Measurements from ENCODE around the gene ILKAP. TPM values are rescaled to one million over a fixed set of nuclear protein-coding genes. Genes with fewer than 3 reads are reported as not detected.

Gene ILKAP
- polyA plus RNA-seq, 3 donors, result 23.2 to 44.2 (median 29.3) TPM

DNA sequence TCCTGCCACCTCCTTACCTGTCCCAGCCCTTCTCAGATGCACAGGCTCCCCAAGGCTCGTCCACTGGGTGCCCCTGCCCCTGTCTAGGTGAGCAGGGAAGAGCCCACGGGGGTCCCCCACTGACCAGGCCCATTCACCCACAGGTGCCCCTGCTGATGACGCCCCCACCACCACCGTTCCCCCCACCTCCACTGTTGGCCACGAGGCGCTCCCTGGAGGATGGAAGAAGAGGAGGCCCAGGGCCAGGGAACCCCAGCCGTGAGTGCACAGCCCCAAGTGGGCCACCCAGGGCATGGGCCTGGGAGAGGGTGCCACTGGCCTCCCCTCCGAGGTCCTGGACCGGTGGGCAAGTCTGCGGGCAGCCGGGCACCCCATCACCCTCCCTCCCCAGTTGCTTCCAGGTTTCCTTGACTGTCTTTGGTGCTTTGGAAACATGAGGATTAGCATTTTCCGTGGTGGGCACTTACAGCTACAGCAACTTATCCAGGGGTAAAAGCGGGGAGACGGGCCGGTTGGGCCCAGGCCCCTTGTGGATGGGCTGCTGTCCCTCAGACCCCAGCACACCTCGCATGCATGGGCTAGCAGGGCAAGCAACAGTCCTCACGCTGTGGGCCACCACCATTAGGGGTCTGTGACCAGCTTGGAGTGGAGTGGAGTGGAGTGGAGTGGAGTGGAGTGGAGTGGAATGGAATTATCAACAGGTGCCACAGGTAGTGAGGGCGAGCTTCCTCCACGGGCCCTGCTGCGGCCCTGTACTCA is 78.2 kb downstream of the ILKAP start:
- Histone ChIP-seq H3K27ac (ENCODE audit: low read depth in 1 of 2, low read length in 2 of 2) (no peak overlapping the region), H3K9me3 (replicated peaks in 1 of 2; ENCODE audit: control insufficient read depth in 1 of 2, insufficient read depth in 1 of 2, low read length in 2 of 2) (no peaks in the 10 kb centered on the region), H3K4me2 (replicated peaks; ENCODE audit: extremely low read depth, low read length, poor library complexity, severe bottlenecking) (no peak overlapping the region), H2AFZ (ENCODE audit: insufficient read depth, low read depth, low read length, poor library complexity, severe bottlenecking) (no peak overlapping the region), H3K27me3 (ENCODE audit: control insufficient read depth in 2 of 2, insufficient read depth in 2 of 2, low read length in 2 of 2) (no peaks in the 10 kb centered on the region), H3K79me2 (ENCODE audit: insufficient read depth, low read length) (no peaks in the 10 kb centered on the region), H4K20me1 (ENCODE audit: insufficient read depth, low read length) (no peaks in the 10 kb centered on the region), H3K4me1 (ENCODE audit: control insufficient read depth in 1 of 2, insufficient read depth in 2 of 2, low read length in 2 of 2) (peaks cover 0 to 3% of the 10 kb centered on the region in 2 donors), H3K4me3 (replicated peaks in 1 of 3; ENCODE audit: low read depth in 2 of 3, low read length in 3 of 3) (no peak overlapping the region), H3K36me3 (replicated peaks in 1 of 2; ENCODE audit: control insufficient read depth in 1 of 2, insufficient read depth in 2 of 2, low read length in 2 of 2) (no peaks in the 10 kb centered on the region), H3K9ac (ENCODE audit: insufficient read depth, low read length, poor library complexity, severe bottlenecking) (no peak overlapping the region)
- peaks cover 0 to 4% (median 1%) of the 10 kb centered on the region in 3 donors for H3K27me3 Mint-ChIP-seq (ENCODE audit: low read depth in 3 of 3)
- intact Hi-C loops (cut with micrococcal nuclease), result no loop called here
- H3K4me1 Mint-ChIP-seq, result no peaks in the 10 kb centered on the region
- no peak overlapping the region for H3K4me3 Mint-ChIP-seq
- TF ChIP-seq, protein P1, sequence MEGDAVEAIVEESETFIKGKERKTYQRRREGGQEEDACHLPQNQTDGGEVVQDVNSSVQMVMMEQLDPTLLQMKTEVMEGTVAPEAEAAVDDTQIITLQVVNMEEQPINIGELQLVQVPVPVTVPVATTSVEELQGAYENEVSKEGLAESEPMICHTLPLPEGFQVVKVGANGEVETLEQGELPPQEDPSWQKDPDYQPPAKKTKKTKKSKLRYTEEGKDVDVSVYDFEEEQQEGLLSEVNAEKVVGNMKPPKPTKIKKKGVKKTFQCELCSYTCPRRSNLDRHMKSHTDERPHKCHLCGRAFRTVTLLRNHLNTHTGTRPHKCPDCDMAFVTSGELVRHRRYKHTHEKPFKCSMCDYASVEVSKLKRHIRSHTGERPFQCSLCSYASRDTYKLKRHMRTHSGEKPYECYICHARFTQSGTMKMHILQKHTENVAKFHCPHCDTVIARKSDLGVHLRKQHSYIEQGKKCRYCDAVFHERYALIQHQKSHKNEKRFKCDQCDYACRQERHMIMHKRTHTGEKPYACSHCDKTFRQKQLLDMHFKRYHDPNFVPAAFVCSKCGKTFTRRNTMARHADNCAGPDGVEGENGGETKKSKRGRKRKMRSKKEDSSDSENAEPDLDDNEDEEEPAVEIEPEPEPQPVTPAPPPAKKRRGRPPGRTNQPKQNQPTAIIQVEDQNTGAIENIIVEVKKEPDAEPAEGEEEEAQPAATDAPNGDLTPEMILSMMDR (IDR thresholded peaks at IDR 0.05), result no peak
- no peak overlapping the region for H3K27ac Mint-ChIP-seq
- no peaks in the 10 kb centered on the region for H3K36me3 Mint-ChIP-seq
- peaks cover 0 to 3% (median 0%) of the 10 kb centered on the region in 7 donors for H3K9me3 Mint-ChIP-seq
- WGBS (ENCODE audit: insufficient coverage), result 96% methylated on average over 13 of the region's 20 CpGs
- no peak for DNase-seq

DNA sequence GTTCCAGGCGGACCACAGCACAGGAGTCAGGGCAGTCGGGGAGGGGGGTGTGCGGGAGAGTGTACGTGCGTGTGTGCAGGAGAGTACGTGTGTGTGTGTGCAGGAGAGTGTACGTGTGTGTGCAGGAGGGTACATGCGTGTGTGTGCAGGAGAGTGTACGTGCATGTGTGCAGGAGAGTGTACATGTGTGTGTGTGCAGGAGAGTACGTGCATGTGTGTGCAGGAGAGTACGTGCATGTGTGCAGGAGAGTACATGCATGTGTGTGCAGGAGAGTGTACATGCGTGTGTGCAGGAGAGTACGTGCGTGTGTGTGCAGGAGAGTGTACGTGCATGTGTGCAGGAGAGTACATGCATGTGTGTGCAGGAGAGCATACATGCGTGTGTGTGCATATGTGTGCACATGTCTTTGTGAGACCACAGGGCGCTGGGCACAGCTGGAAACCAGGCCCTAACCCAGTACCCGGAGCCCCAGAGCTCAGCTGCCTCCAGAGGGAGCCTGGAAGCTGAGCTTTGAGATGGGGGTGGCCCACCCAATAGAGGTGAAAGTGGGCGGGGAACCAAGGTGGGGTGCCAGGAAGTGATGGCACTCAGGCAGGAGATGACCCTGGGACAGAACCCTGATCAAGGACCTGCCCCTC is 78.9 kb downstream of the ILKAP start:
- Mint-ChIP-seq H3K9me3 (peaks cover 0 to 4% (median 0%) of the 10 kb centered on the region in 7 donors), H3K4me3 (no peak overlapping the region), H3K27me3 (ENCODE audit: low read depth in 3 of 3) (peaks cover 1 to 4% (median 2%) of the 10 kb centered on the region in 3 donors), H3K36me3 (no peaks in the 10 kb centered on the region), H3K4me1 (no peaks in the 10 kb centered on the region), H3K27ac (no peak overlapping the region)
- H3K4me3 ChIP-seq (replicated peaks in 1 of 3; ENCODE audit: low read depth in 2 of 3, low read length in 3 of 3), result no peak overlapping the region
- H3K9me3 ChIP-seq (replicated peaks in 1 of 2; ENCODE audit: control insufficient read depth in 1 of 2, insufficient read depth in 1 of 2, low read length in 2 of 2), result no peaks in the 10 kb centered on the region
- DNase-seq, result no peak
- H2AFZ ChIP-seq (ENCODE audit: insufficient read depth, low read depth, low read length, poor library complexity, severe bottlenecking), result no peak overlapping the region
- over 99% methylated on average over 16 of the region's 19 CpGs for WGBS (ENCODE audit: insufficient coverage)
- no peak overlapping the region for H3K4me2 ChIP-seq (replicated peaks; ENCODE audit: extremely low read depth, low read length, poor library complexity, severe bottlenecking)
- TF ChIP-seq, protein P1 (IDR thresholded peaks at IDR 0.05), result no peak
- H4K20me1 ChIP-seq (ENCODE audit: insufficient read depth, low read length), result no peaks in the 10 kb centered on the region
- H3K9ac ChIP-seq (ENCODE audit: insufficient read depth, low read length, poor library complexity, severe bottlenecking), result no peak overlapping the region
- peaks cover 0 to 3% of the 10 kb centered on the region in 2 donors for H3K27me3 ChIP-seq (ENCODE audit: control insufficient read depth in 2 of 2, insufficient read depth in 2 of 2, low read length in 2 of 2)
- peaks cover 0 to 3% of the 10 kb centered on the region in 2 donors for H3K4me1 ChIP-seq (ENCODE audit: control insufficient read depth in 1 of 2, insufficient read depth in 2 of 2, low read length in 2 of 2)
- intact Hi-C loops (cut with micrococcal nuclease), result no loop called here
- no peak overlapping the region for H3K27ac ChIP-seq (ENCODE audit: low read depth in 1 of 2, low read length in 2 of 2)
- no peaks in the 10 kb centered on the region for H3K36me3 ChIP-seq (replicated peaks in 1 of 2; ENCODE audit: control insufficient read depth in 1 of 2, insufficient read depth in 2 of 2, low read length in 2 of 2)
- no peaks in the 10 kb centered on the region for H3K79me2 ChIP-seq (ENCODE audit: insufficient read depth, low read length)

Measured in CD14-positive monocyte (primary cell).